ENCODE data around the gene CENPF. TPM values are rescaled to one million over a fixed set of nuclear protein-coding genes. Genes with fewer than 3 reads are reported as not detected.

The CENPF gene
- total and polyA plus RNA-seq, 2 experiments from 2014 or later: 123 to 376 TPM

GRCh38 chr1:214702556-214702955 lies 99.6 kb downstream of the CENPF start:
- no peak for DNase-seq (ENCODE audit: low spot score)
- Histone ChIP-seq H3K4me3 (no peak overlapping the region), H3K9me2 (ENCODE audit: insufficient read depth) (peaks cover 3% of the 10 kb centered on the region; the same call in 1 of the 2 replicates), H3F3A (replicated peaks; ENCODE audit: low read depth) (no peaks in the 10 kb centered on the region), H3K4me1 (ENCODE audit: insufficient read depth) (no peaks in the 10 kb centered on the region), H3K79me2 (replicated peaks; ENCODE audit: insufficient read depth) (no peaks in the 10 kb centered on the region), H3K27ac (ENCODE audit: low read depth) (no peak overlapping the region), H4K20me1 (replicated peaks; ENCODE audit: insufficient read depth) (no peaks in the 10 kb centered on the region), H3K4me2 (no peak overlapping the region), H2AFZ (no peak overlapping the region), H3K36me3 (ENCODE audit: insufficient read depth) (no peaks in the 10 kb centered on the region), H3K27me3 (ENCODE audit: insufficient read depth) (no peaks in the 10 kb centered on the region)
- Mint-ChIP-seq H3K27ac (no peak overlapping the region), H3K27me3 (ENCODE audit: insufficient read depth, low read depth, poor library complexity) (peaks cover 2% of the 10 kb centered on the region), H3K4me1 (no peaks in the 10 kb centered on the region), H3K4me3 (no peak overlapping the region), H3K9me3 (no peaks in the 10 kb centered on the region; the same call in 2 of the 3 replicates), H3K36me3 (ENCODE audit: low read depth) (no peaks in the 10 kb centered on the region)
- TF ChIP-seq EZH2 (IDR thresholded peaks at IDR 0.05; ENCODE audit: low read depth, unreplicated experiment) (no peak), ZNF331 (CRISPR knock-in tag; IDR thresholded peaks at IDR 0.05; ENCODE audit: low read depth) (no peak), POLR2AphosphoS5 (IDR thresholded peaks at IDR 0.05; ENCODE audit: low read depth) (no peak)
- TF ChIP-seq, protein P1, sequence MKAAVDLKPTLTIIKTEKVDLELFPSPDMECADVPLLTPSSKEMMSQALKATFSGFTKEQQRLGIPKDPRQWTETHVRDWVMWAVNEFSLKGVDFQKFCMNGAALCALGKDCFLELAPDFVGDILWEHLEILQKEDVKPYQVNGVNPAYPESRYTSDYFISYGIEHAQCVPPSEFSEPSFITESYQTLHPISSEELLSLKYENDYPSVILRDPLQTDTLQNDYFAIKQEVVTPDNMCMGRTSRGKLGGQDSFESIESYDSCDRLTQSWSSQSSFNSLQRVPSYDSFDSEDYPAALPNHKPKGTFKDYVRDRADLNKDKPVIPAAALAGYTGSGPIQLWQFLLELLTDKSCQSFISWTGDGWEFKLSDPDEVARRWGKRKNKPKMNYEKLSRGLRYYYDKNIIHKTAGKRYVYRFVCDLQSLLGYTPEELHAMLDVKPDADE (IDR thresholded peaks at IDR 0.05): no peak
- no peak for ATAC-seq

DNA sequence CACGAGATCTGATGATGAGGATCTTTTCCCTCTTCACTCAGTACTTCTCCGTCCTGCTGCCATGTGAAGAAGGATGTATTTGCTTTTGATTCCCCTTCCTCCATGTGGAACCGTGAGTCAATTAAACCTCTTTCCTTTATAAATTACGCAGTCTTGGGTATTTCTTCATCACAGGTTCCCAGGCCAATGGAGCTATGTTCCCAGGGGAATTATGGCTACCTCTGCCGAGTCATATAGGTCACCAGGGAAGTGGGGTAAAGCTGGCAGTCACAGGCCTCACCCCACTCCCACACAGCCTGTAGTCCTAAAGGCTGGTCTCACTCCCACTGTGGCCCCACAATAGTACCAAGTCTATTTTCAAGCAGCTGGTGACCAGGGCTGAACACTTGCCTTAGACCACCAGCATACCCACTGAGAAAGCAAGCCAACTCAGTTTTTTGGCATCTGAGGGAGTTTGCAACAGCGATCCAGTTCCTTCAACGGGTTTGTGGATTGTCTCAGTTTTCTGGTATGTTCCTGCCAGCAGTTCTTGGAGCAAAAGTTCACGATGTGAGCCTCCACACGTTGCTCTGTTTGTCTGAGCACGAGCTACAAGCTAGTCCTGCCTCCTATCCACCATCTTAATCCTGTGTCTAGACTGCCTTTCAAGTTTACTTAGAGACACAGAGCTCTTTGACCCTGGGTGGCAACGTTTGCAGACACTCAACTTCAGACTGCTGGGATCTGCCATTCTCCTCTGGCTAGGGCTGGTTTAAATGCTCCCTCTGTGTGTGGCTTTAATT lies 104.5 kb downstream of the CENPF start:
- H3F3A ChIP-seq (replicated peaks; ENCODE audit: low read depth): no peaks in the 10 kb centered on the region
- Mint-ChIP-seq H3K4me3 (no peak overlapping the region), H3K4me1 (no peaks in the 10 kb centered on the region), H3K27me3 (ENCODE audit: insufficient read depth, low read depth, poor library complexity) (no peaks in the 10 kb centered on the region), H3K27ac (no peak overlapping the region), H3K9me3 (no peaks in the 10 kb centered on the region; the same call in 2 of the 3 replicates), H3K36me3 (ENCODE audit: low read depth) (no peaks in the 10 kb centered on the region)
- no peak for DNase-seq (ENCODE audit: low spot score)
- H3K4me1 ChIP-seq (ENCODE audit: insufficient read depth): no peaks in the 10 kb centered on the region
- H3K9me2 ChIP-seq (ENCODE audit: insufficient read depth): peaks cover 3% of the 10 kb centered on the region; the same call in 1 of the 2 replicates
- no peaks in the 10 kb centered on the region for H4K20me1 ChIP-seq (replicated peaks; ENCODE audit: insufficient read depth)
- no peak overlapping the region for H3K4me3 ChIP-seq
- H3K27ac ChIP-seq (ENCODE audit: low read depth): no peak overlapping the region
- H3K4me2 ChIP-seq: no peak overlapping the region
- ATAC-seq: no peak
- H3K27me3 ChIP-seq (ENCODE audit: insufficient read depth): no peaks in the 10 kb centered on the region
- no peaks in the 10 kb centered on the region for H3K36me3 ChIP-seq (ENCODE audit: insufficient read depth)
- H3K79me2 ChIP-seq (replicated peaks; ENCODE audit: insufficient read depth): no peaks in the 10 kb centered on the region
- 0 out of 2 replicates have a peak overlapping the region, but pooled peaks have one; percentile 9 for H2AFZ ChIP-seq
- TF ChIP-seq EZH2 (IDR thresholded peaks at IDR 0.05; ENCODE audit: low read depth, unreplicated experiment) (no peak), NANOG (IDR thresholded peaks at IDR 0.05; ENCODE audit: borderline replicate concordance) (no peak), STAT1 (IDR thresholded peaks at IDR 0.05; ENCODE audit: unreplicated experiment) (no peak), JUNB (IDR thresholded peaks at IDR 0.05; ENCODE audit: unreplicated experiment) (no peak), ZNF114 (CRISPR knock-in tag; IDR thresholded peaks at IDR 0.05) (no peak), ZNF462 (CRISPR knock-in tag; IDR thresholded peaks at IDR 0.05) (no peak), CREB1 (CRISPR knock-in tag; IDR thresholded peaks at IDR 0.05; ENCODE audit: low read depth) (no peak), ZNF331 (CRISPR knock-in tag; IDR thresholded peaks at IDR 0.05; ENCODE audit: low read depth) (no peak)
- TF ChIP-seq, protein P1 (IDR thresholded peaks at IDR 0.05): no peak

Data from GM23338 (cell line).